GM21381 (cell line): ENCODE data around the gene LRRTM1.

Experiments
- ATAC-seq: cut with Tn5 transposase; IDR thresholded peaks from one replicate; pipeline ENCODE4 v1.9.1; 2021; ENCODE audit warnings: mild to moderate bottlenecking, moderate library complexity; ENCODE audit not compliant: unreplicated experiment

Gene LRRTM1, protein sequence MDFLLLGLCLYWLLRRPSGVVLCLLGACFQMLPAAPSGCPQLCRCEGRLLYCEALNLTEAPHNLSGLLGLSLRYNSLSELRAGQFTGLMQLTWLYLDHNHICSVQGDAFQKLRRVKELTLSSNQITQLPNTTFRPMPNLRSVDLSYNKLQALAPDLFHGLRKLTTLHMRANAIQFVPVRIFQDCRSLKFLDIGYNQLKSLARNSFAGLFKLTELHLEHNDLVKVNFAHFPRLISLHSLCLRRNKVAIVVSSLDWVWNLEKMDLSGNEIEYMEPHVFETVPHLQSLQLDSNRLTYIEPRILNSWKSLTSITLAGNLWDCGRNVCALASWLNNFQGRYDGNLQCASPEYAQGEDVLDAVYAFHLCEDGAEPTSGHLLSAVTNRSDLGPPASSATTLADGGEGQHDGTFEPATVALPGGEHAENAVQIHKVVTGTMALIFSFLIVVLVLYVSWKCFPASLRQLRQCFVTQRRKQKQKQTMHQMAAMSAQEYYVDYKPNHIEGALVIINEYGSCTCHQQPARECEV

DNA sequence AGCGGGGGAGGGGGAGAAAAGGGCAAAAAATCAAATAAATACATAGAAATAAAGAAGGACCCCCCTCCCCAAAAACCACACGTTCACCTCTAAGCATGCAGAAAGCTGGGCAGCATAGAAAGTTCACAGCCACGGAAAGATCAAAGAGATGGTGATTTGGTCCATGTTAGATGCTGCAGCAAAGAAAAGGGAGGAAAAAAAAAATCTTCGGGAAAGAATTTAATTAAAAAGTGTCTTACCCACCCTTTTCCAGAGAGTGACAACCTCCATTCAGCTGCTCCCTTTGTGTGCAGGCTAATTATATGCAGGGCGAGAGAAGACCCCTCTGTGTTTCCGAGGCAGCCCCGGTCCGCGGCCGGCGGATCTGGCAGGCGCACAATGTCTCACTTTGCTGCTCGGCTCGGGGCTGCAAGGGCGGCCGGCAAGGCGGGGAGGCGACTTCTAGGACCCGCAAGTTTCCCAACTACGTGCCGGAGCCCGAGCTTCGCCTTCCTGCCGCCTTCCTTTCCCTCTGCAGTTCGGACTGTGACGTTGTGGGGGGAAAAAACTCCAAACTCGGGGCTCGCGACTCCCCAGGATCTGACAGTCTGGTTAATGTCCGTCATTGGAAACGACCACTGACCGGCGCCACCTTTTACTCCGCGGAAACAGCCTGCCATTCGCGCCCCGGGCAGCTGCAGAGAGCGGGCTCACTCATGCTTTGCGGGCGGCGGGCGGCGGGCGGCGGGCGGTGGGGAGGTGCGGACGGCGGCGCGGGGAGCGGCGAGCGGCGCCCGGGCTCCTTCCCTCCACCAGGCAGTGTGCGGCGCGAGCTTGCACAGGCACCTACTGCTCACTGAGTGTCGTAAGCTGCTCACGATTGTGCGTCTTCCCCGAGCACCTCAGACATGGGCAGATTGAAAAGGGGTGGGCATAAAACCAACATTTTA is at the start of gene LRRTM1:
Gene LRRTM1 (minus strand): TSS at position 844 of the 929 bp plus-strand sequence. CDS start 933 bp downstream, outside the sequence.
- ATAC-seq: no peak

DNA sequence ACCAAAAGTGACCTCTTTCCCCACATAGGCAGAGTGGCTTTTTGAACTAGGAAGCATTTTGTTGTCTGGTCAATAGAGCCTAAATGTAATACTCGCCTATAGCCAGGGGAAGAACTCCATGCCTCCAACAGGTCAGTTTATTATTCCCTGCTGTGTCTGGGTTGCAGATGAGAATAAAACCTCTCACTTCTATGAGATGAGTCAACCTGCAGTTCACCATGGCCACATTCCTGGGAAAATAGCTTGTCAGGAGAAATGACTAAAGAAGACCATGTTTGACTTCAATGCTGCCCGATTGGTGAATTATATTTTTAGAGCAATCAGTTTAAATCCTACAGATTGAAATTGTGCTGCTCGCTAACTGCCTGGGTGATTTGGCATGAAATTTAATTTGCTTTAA is 46.7 kb upstream of the LRRTM1 start:
- ATAC-seq: no peak

DNA sequence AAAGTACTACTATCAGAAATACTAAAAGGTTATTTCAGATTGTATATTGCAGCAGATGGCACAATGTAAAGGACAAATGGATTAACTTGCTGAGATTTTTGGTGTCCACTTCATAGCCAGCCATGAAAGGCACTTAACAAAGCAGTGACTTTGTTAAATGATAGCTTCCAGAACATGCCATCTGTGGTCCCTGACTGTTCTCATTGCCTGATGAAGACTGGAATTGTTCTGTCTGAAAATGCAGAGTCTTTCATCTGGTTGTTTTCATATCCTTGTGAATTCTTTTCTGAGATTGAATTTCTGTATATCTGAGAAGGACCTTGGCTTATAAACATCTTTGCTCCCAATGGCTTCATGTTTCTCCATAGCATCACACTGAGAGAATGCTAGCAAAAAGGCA is 44.4 kb upstream of the LRRTM1 start:
- ATAC-seq: no peak

DNA sequence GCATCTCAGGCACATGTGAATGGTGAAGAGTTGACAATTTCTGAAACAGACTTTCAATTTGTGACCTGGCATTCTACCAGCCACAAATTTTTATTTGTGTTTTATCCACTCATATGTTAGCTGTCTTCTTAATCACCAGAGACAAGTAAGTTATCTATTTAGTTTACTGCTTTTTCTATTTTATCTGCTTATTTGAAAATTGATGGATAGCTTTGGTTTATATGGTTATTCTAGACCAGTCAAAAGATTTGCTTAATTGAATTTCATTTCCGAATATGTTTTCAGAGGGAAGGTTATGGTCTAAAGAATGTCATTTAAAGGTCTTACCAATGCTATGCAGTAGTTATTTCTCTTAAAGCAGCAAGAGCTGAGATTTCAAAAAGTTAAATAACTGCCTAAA is 43.5 kb upstream of the LRRTM1 start:
- no peak for ATAC-seq

DNA sequence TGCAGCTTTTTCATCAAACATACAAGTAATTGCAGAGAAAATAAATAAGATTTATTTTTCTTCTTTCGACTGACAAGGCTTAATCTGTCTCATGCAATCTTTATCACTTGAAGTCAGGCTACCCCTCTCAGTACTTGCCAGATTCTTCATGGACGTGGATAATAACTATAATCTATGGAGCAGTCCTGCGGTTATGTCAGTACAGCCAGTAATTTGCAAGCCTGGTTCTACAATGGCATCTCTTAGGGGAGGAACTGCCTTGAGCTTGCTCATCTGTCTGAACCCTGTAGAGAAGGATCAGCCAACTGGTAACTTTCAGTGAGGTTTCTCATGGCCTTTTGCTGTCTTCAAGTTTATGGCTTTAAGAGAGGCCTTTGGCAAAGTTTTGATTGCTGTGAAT is 35.5 kb upstream of the LRRTM1 start:
- no peak for ATAC-seq

DNA sequence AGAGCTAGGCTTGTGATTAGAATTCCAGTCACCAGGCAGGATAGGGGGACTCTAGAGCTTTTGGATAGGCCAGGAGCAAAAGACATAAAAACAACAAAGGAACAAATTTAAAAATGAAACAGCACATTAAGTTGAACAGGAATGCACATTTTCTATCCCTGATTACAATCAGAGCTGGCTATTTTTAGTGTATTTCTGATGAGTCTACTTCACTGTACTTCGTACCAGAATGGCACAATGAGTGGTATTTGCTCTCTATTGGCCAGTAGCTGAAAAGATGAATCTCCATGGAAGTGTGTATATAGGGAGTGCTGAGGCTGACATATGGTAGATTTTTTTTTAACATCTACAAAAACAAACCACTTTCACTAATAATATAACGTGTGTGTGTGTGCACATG is 34.2 kb upstream of the LRRTM1 start:
- no peak for ATAC-seq

DNA sequence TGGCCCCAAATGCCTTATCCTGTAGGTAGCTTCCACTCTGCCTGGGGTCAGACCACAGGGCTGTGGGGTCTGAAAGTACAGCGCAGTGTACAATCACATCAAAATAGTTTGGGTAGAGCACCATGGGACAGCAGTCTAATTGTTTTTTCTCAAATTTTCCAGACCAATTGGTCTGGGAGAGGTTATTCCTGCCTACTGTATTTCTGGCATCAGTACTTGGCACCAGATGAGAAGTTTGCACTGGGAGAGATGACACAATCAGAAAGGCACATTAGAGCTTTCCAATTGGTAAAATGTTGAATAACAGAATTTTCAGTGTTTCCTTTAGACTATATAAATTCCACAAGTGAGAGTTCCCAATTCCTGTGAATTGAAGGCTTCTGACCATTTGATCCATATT is 30.9 kb upstream of the LRRTM1 start:
- no peak for ATAC-seq

DNA sequence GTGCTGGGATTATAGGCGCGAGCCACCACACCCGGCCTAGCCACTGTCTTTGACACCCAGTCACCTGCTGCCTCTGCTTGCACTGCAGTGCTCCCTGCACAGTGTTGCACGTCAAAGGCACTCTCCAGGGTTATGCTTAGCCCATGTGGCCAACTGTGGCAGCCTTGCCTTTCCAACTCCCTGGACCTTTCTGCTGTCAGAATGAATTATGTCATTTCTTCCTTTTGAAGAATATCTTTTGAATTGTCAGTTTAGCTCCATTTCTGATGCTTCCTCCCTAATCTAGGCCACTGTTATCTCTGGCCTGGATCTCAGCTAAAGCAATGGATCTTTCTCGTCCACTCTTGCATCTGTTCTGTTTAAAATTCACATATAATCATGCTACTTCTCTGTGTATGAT is 29.3 kb upstream of the LRRTM1 start:
- no peak for ATAC-seq

DNA sequence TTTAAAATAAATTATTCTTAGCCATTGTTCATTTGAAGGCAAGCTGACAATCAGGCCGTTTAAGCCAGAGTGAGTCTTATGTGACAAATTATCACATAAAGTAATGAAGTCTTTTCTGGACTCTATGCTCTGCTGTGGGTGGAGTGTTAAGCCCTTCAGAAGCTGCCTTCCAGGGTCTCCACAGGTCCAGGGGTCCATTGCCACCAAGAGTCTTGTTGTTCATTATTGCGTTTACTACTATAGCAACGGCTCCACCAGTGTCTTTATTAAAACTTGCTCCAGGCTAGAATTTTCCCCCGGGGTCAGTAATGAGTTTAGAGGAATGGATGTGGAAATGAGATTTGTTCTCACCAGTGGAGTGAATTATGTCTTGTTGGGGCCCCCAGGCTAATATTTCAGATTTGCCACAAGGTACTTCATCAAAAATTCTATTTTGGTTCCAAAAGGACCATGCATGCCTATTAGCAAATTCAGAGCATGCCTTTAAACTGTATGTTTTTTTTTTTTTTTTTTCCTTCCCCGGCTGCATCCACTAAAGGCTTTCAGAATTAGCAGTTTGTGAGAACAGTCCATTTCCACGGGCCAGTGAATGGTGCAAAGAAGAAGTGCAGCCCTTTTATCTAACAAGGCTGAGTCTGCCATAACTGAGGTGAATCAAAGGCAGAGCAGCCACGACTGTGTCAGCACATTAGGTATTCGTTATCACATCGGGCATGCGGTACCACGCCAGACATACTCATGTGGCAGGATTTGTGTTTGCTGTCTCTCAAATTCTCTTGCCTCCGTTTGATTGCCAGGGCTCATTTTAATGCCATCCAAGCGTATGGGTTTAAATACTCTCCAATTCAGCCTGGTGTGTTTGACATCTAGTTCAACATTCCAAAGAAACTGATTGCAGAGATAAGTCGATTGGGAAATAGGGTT is 26.2 kb upstream of the LRRTM1 start:
- ATAC-seq: no peak

DNA sequence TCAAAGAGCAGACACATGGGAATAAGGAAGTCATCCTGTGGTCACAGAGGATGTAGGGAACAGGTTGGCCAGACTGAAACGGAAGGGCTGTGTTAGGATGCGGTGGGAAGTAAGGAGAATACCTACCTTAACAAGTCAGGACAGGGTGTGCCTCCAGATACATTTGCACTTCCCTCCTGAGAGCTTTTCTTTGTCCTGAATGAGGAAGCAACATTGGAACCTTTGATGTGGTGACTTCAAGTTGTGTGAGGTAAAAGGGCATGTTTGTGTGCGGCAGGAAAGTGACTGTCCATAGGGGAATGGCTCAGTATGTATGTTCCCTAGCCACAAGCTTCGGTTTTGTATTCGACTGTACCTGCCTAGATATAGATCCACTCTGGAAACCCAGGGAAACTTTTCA is 24.9 kb upstream of the LRRTM1 start:
- ATAC-seq: no peak

DNA sequence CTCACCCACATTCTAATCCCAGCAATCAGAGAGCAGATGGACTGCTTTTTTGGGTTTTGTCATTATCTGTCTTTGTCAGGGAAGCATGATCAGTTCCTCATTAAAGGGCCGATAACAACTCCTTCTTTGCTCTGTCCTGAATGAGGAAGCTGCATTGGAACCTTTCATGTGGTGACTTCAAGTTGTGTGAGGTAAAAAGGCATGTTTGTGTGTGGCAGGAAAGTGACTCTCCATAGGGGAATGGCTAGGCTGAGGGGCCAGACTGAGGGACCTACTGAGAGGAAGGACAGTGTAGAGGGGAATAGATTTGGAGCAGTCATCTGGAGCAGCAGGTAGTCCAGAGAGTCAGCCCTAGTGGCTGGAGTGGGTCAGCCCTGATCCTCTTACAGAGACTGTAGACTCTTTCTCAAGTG is 23.6 kb upstream of the LRRTM1 start:
- ATAC-seq: no peak

DNA sequence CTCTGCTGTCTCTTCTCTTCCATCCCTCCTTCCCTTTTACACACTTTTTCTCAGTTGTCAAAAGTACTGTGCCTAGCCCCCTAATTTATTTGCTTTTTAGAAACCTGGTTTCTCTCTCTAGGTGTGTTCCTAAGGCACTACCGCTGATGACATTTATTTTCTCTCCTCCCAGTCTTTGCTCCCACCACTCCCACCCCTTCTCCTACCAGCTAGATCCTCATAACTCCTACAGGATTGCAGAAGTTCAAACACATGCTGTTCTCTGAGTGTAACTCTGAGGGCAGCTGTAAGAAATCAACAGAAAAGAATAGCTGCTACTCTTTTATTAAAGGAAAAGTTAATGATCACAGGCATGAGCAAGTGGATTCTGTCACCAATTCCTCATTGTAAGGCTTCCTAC is 22.3 kb upstream of the LRRTM1 start:
- no peak for ATAC-seq

DNA sequence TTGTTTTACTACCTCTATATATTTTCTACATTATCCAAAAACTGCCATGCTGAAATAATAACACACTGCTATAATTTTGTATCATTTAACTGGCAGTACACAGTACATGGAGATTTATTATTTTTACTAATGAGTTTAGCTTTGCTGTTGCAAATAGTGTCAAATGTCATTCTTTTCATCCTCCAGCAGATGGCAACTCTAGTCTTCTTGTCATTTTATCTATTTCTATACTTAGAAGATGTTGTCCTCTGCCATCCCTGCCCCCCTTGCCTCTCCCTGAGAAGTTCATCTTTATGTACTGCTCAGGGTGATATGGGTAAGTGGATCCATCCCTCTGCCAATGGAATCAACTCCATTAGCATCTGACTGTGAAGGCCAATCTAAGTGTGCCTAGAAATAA is 21.7 kb upstream of the LRRTM1 start:
- ATAC-seq: no peak

DNA sequence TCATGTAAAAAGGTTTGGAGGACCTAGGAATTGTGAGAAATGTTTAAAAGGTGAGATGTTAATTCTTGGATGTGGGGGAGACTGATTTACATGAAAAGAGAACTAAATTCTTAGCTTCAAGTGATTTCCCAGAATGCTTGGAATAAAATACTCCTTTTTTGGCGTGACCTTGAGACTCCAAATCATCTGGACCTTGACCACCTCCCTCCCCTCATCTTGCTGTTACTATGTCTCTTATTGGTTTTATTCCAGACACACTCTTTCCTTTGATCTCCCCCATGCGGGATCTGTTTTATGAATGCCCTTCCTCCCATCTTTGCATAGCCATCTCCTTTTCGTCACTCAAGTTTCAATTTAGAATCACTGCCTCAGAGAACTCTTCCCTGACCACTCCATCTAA is 20.0 kb upstream of the LRRTM1 start:
- ATAC-seq: no peak

DNA sequence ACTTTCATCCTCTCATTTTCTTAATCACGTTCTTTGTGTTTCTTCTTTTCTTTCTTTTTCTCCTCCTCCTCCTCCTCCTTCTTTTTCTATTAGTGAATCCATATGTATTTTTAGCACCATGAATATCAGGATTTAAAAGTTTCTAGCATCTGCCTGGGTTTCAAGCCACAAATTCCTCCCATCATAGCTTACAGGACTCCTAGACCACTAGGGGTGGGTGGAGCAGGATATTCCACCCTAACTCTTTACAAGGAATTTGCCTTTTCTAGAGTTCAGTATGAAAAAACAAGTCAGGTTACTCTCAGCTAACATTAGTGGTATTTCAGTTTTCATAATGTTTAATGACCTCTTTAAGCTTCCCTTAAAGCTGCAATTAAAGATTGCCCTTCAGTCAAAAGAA is 19.1 kb upstream of the LRRTM1 start:
- no peak for ATAC-seq

DNA sequence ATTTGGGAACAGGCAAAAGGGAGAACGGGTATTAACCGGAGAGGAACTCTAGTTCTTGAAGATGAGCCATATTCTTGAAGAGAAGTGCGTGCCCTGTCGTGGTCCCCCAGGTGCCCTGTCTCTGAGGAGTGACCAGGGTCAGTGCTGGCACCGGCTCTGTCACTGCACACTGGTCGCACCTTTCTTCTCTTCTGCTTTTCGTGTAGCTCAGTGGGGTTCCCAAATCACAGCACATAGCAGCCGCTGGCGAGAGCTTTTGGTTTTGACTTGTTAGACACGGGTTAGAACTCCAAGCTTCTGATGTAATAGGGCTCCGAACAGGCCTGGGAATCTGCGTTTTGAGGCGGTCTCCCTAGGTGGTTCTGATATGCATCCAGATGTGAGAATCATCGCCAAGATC is 18.4 kb upstream of the LRRTM1 start:
- no peak for ATAC-seq

DNA sequence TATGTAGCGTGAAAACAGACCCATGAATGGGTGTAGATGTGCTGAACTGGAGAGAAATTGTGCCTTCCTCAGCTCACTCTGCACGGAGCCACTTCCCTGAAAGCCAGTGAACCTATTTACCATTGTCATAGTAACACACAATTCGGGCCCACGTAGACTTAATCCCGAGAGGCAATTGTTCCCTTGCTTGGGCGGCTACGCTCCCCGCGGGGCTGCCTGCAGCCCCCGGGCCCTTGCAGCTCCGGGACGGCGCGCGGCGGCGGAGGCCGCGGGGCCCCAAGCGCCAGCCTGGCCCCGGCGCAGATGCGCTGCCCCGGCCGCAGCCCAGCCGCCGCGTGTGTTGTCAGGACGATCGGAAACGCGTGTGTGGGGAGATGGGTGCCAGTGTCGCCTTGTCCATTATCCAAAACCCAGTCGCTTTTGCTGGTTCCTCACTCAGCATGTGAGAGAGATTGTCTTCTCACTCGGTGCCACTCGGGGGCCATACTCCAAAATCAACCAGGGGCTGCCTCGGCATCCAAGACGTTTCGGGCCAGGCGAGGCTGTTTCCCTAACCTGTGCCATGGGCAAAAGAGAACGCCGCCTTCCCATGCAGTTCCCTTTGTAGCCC is 17.9 kb upstream of the LRRTM1 start:
- no peak for ATAC-seq

DNA sequence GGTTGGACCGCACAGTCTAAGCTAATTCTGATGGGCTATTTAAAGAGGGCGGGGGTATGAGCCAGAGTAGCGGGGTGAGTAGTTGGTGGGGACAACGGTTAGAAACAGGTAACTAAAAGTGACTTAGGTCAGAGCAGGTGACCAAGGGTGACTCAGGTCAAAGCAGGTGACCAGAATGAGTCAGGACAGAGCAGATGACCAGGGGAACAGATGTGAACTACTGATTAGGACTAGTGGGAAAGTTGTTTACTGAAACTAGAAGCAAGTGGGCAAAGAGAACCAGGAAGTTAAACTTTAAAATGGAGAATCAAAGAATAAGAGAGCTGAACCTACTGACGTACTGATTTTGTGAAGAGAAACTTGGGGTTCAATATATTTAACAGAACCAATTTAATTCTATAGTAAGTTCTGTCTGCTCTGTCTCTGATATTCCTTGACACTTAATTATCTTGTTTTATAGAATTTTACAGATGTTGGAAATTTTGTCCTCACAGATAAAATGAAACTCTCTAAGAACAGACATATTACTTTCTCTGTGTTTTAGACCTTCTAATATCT is 7.8 kb upstream of the LRRTM1 start:
- no peak for ATAC-seq

DNA sequence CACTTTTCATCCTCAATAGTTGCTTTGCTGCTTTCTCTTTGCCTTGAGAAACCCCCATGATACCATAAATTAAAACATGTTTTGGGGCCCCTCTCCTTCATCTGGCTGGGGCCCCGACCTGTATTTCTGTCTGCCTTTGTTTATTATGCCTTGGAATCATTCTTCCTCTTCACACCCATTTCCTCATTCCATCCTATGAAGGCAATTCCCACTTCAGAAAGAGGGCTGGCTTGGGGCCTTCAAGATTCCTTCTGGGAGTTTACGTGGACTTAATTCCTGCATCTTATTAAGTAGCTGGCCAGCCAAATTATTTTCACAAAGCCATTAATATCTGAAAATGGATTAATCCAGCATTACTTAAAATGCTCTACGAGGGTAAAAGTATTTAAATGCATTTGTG is 6.8 kb upstream of the LRRTM1 start:
- no peak for ATAC-seq
